ENCODE results near the gene AKIRIN2.

DNA sequence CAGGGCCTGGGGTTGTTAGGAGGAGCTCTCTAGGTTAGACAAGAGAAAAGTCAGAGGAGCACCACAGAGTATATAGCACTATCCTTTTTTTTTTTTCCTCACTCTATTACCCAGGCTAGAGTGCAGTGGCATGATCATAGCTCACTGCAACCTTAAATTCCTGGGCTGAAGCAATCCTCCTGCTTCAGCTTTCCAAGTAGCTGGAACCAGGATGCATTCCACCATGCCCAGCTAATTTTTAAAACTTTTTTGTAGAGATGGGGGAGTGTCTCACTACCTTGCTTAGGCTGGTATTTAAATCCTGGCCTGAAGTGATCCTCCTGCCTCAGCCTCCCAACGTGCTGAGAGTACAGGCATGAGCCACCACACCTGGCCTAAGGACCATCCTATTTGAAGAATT is 19.3 kb upstream of the AKIRIN2 start:
- TF ChIP-seq, protein P1, sequence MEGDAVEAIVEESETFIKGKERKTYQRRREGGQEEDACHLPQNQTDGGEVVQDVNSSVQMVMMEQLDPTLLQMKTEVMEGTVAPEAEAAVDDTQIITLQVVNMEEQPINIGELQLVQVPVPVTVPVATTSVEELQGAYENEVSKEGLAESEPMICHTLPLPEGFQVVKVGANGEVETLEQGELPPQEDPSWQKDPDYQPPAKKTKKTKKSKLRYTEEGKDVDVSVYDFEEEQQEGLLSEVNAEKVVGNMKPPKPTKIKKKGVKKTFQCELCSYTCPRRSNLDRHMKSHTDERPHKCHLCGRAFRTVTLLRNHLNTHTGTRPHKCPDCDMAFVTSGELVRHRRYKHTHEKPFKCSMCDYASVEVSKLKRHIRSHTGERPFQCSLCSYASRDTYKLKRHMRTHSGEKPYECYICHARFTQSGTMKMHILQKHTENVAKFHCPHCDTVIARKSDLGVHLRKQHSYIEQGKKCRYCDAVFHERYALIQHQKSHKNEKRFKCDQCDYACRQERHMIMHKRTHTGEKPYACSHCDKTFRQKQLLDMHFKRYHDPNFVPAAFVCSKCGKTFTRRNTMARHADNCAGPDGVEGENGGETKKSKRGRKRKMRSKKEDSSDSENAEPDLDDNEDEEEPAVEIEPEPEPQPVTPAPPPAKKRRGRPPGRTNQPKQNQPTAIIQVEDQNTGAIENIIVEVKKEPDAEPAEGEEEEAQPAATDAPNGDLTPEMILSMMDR (IDR thresholded peaks at IDR 0.05 in 2 of 3, conservative IDR thresholded peaks at IDR 0.05 in 1 of 3; ENCODE audit: control insufficient read depth in 2 of 3, extremely low read depth in 1 of 3, insufficient read depth in 1 of 3, low read depth in 3 of 3, low read length in 3 of 3) = no peak
- no peak for TF ChIP-seq MTA2 (IDR thresholded peaks at IDR 0.05; ENCODE audit: low read depth)
- no peak for TF ChIP-seq CHD2 (IDR thresholded peaks at IDR 0.05; ENCODE audit: borderline replicate concordance, low read depth, low read length)
- TF ChIP-seq POLR2AphosphoS5 (IDR thresholded peaks at IDR 0.05; ENCODE audit: low read length) = no peak
- no peak for TF ChIP-seq EED (IDR thresholded peaks at IDR 0.05; ENCODE audit: low read depth)

All from GM12878 (cell line).